ENCODE results near the gene BMP6. TPM values are rescaled to one million over a fixed set of nuclear protein-coding genes. Genes with fewer than 3 reads are reported as not detected.

The BMP6 gene
- total and polyA plus RNA-seq, 2 donors from 2014 or later, result 5.0 to 10.0 TPM

- Histone ChIP-seq H3K27me3 (ENCODE audit: control insufficient read depth, insufficient read depth, low read length) (no peaks in the 10 kb centered on the region), H3K9ac (ENCODE audit: low read length in 3 of 3) (no peak overlapping the region), H3K27ac (ENCODE audit: low read depth in 2 of 2, low read length in 2 of 2) (no peak overlapping the region), H3K4me3 (ENCODE audit: low read length in 3 of 3) (no peak overlapping the region), H3K36me3 (ENCODE audit: control insufficient read depth in 2 of 3, insufficient read depth in 3 of 3, low read length in 3 of 3) (no peaks in the 10 kb centered on the region), H3K4me1 (ENCODE audit: control insufficient read depth in 2 of 3, insufficient read depth in 2 of 3, low read depth in 1 of 3, low read length in 3 of 3) (peaks cover 0 to 3% (median 0%) of the 10 kb centered on the region in 3 donors), H3K9me3 (ENCODE audit: control insufficient read depth in 2 of 3, insufficient read depth in 1 of 3, low read length in 3 of 3) (no peaks in the 10 kb centered on the region)
- DNase-seq (peak in 3 of 5 donors; percentile 12 to 86 (median 78)), FAIRE-seq (no peak)
- TF ChIP-seq, protein P1, sequence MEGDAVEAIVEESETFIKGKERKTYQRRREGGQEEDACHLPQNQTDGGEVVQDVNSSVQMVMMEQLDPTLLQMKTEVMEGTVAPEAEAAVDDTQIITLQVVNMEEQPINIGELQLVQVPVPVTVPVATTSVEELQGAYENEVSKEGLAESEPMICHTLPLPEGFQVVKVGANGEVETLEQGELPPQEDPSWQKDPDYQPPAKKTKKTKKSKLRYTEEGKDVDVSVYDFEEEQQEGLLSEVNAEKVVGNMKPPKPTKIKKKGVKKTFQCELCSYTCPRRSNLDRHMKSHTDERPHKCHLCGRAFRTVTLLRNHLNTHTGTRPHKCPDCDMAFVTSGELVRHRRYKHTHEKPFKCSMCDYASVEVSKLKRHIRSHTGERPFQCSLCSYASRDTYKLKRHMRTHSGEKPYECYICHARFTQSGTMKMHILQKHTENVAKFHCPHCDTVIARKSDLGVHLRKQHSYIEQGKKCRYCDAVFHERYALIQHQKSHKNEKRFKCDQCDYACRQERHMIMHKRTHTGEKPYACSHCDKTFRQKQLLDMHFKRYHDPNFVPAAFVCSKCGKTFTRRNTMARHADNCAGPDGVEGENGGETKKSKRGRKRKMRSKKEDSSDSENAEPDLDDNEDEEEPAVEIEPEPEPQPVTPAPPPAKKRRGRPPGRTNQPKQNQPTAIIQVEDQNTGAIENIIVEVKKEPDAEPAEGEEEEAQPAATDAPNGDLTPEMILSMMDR (IDR thresholded peaks at IDR 0.05; ENCODE audit: borderline replicate concordance, extremely low read depth, insufficient read depth), result no peak
- intact Hi-C loops (cut with DNase I), result no loop called here
These were observed 59.5 kb downstream of the BMP6 start for GRCh38 chr6:7785243-7786035.

DNA sequence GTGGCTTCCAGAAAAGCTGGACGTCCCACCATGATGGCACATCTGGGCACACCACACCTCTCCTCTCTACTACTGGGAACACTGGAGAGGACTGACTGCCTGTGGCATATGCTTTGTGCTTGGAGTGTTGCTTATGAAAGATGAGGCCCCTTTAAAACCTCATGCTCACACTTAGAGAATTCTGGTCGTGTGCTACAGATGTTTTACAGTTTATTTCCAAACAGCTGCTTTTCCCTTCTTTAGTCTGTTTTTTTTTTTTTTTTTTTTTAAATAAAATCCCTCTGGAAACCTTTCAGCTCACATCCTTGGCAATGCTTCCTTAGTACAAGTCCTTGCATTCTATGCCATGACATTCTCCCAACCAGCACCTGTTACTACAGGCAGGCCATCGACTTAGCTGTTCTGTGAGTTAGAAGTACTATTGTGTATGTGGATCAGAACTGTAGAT, 60.3 kb downstream of the BMP6 start:
- no peak overlapping the region for H3K9ac ChIP-seq (ENCODE audit: low read length in 3 of 3)
- H3K9me3 ChIP-seq (ENCODE audit: control insufficient read depth in 2 of 3, insufficient read depth in 1 of 3, low read length in 3 of 3), result no peaks in the 10 kb centered on the region
- FAIRE-seq, result no peak
- TF ChIP-seq, protein P1 (IDR thresholded peaks at IDR 0.05; ENCODE audit: borderline replicate concordance, extremely low read depth, insufficient read depth), result no peak
- no peak overlapping the region for H3K4me3 ChIP-seq (ENCODE audit: low read length in 3 of 3)
- no peaks in the 10 kb centered on the region for H3K27me3 ChIP-seq (ENCODE audit: control insufficient read depth, insufficient read depth, low read length)
- peak in 1 of 5 donors; percentile 58 for DNase-seq
- no peak overlapping the region for H3K27ac ChIP-seq (ENCODE audit: low read depth in 2 of 2, low read length in 2 of 2)
- intact Hi-C loops (cut with DNase I), result no loop called here
- H3K36me3 ChIP-seq (ENCODE audit: control insufficient read depth in 2 of 3, insufficient read depth in 3 of 3, low read length in 3 of 3), result no peaks in the 10 kb centered on the region
- peaks cover 0 to 3% (median 0%) of the 10 kb centered on the region in 3 donors for H3K4me1 ChIP-seq (ENCODE audit: control insufficient read depth in 2 of 3, insufficient read depth in 2 of 3, low read depth in 1 of 3, low read length in 3 of 3)

GRCh38 chr6:7787137-7787608, 61.3 kb downstream of the BMP6 start:
- Histone ChIP-seq H3K36me3 (ENCODE audit: control insufficient read depth in 2 of 3, insufficient read depth in 3 of 3, low read length in 3 of 3) (no peaks in the 10 kb centered on the region), H3K4me1 (ENCODE audit: control insufficient read depth in 2 of 3, insufficient read depth in 2 of 3, low read depth in 1 of 3, low read length in 3 of 3) (peaks cover 0 to 3% (median 0%) of the 10 kb centered on the region in 3 donors), H3K4me3 (ENCODE audit: low read length in 3 of 3) (no peak overlapping the region), H3K9ac (ENCODE audit: low read length in 3 of 3) (no peak overlapping the region), H3K9me3 (ENCODE audit: control insufficient read depth in 2 of 3, insufficient read depth in 1 of 3, low read length in 3 of 3) (no peaks in the 10 kb centered on the region), H3K27ac (ENCODE audit: low read depth in 2 of 2, low read length in 2 of 2) (no peak overlapping the region), H3K27me3 (ENCODE audit: control insufficient read depth, insufficient read depth, low read length) (no peaks in the 10 kb centered on the region)
- FAIRE-seq (no peak), DNase-seq (peak in 1 of 5 donors; percentile 65)
- intact Hi-C loops (cut with DNase I), result no loop called here
- TF ChIP-seq, protein P1 (IDR thresholded peaks at IDR 0.05; ENCODE audit: borderline replicate concordance, extremely low read depth, insufficient read depth), result no peak
